ENCODE results near the gene PIWIL4.

Gene PIWIL4

GRCh38 chr11:94668212-94668793 is 101.1 kb downstream of the PIWIL4 start:
- TF ChIP-seq GATA2 (IDR thresholded peaks at IDR 0.05; ENCODE audit: low read depth, low read length) (no peak), GATA3 (IDR thresholded peaks at IDR 0.05; ENCODE audit: low read depth, low read length) (no peak)

DNA sequence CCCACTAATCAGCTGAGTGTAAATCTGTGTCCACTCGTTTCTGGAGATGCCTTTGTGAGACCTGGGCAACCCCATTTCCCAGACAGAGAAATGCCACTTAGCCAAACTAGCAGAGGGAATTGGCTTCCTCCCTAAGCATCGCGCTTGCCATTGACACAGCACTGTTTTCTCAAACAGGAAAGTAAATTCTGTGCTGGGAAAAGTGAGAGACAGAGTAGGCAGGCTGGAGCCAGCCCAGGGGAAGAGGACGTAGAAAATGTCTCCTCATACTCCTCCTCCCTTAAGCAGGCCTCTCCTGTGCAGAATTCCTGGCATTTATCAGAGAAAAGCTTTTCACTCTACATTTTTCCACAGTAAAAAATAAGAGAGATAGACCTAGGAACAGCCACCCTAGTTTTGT is 101.9 kb downstream of the PIWIL4 start:
- TF ChIP-seq GATA2 (IDR thresholded peaks at IDR 0.05; ENCODE audit: low read depth, low read length) (no peak), GATA3 (IDR thresholded peaks at IDR 0.05; ENCODE audit: low read depth, low read length) (no peak)

All from SH-SY5Y (cell line).